ENCODE measurements around the gene CDC14A.

DNA sequence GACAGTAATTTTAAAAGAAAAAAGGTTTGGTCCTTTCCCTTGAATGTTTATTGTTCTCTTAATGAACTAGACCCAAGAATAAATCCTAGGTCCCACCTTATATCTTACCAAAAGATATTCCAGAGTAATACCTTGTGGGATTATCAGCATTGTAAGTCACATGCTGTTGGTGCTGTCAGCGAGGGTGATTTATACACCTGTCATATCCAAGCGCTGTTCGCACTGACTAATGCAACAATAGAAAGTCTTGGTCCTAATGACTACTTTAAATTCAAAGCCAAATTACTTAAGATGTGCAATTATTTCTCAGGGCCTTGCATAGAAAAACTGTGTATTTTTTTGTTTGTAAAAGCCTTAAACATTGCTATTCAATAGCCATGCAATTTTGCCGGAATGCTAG is 192.5 kb downstream of the CDC14A start:
- TF ChIP-seq, protein P1, sequence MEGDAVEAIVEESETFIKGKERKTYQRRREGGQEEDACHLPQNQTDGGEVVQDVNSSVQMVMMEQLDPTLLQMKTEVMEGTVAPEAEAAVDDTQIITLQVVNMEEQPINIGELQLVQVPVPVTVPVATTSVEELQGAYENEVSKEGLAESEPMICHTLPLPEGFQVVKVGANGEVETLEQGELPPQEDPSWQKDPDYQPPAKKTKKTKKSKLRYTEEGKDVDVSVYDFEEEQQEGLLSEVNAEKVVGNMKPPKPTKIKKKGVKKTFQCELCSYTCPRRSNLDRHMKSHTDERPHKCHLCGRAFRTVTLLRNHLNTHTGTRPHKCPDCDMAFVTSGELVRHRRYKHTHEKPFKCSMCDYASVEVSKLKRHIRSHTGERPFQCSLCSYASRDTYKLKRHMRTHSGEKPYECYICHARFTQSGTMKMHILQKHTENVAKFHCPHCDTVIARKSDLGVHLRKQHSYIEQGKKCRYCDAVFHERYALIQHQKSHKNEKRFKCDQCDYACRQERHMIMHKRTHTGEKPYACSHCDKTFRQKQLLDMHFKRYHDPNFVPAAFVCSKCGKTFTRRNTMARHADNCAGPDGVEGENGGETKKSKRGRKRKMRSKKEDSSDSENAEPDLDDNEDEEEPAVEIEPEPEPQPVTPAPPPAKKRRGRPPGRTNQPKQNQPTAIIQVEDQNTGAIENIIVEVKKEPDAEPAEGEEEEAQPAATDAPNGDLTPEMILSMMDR (IDR thresholded peaks at IDR 0.05) = no peak
- TF ChIP-seq, protein P2, sequence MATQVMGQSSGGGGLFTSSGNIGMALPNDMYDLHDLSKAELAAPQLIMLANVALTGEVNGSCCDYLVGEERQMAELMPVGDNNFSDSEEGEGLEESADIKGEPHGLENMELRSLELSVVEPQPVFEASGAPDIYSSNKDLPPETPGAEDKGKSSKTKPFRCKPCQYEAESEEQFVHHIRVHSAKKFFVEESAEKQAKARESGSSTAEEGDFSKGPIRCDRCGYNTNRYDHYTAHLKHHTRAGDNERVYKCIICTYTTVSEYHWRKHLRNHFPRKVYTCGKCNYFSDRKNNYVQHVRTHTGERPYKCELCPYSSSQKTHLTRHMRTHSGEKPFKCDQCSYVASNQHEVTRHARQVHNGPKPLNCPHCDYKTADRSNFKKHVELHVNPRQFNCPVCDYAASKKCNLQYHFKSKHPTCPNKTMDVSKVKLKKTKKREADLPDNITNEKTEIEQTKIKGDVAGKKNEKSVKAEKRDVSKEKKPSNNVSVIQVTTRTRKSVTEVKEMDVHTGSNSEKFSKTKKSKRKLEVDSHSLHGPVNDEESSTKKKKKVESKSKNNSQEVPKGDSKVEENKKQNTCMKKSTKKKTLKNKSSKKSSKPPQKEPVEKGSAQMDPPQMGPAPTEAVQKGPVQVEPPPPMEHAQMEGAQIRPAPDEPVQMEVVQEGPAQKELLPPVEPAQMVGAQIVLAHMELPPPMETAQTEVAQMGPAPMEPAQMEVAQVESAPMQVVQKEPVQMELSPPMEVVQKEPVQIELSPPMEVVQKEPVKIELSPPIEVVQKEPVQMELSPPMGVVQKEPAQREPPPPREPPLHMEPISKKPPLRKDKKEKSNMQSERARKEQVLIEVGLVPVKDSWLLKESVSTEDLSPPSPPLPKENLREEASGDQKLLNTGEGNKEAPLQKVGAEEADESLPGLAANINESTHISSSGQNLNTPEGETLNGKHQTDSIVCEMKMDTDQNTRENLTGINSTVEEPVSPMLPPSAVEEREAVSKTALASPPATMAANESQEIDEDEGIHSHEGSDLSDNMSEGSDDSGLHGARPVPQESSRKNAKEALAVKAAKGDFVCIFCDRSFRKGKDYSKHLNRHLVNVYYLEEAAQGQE (IDR thresholded peaks at IDR 0.05; ENCODE audit: low read depth, low read length) = no peak
- TF ChIP-seq SMC3 (IDR thresholded peaks at IDR 0.05; ENCODE audit: low read depth, low read length) = no peak
- TF ChIP-seq TAF1 (IDR thresholded peaks at IDR 0.05; ENCODE audit: borderline replicate concordance, low read depth, low read length) = no peak
- no peak for TF ChIP-seq FOXM1 (IDR thresholded peaks at IDR 0.05; ENCODE audit: low read depth)
- no peak for TF ChIP-seq SIN3A (IDR thresholded peaks at IDR 0.05; ENCODE audit: borderline replicate concordance, low read depth, low read length)
- TF ChIP-seq POLR2AphosphoS5 (IDR thresholded peaks at IDR 0.05; ENCODE audit: low read depth, low read length) = no peak
- no peak for TF ChIP-seq EP300 (IDR thresholded peaks at IDR 0.05; ENCODE audit: borderline replicate concordance in 1 of 2, low read depth in 1 of 2, low read length in 1 of 2)
- TF ChIP-seq EZH2phosphoT487 (IDR thresholded peaks at IDR 0.05; ENCODE audit: borderline replicate concordance, low read depth) = no peak
- no peak for TF ChIP-seq GABPA (IDR thresholded peaks at IDR 0.05; ENCODE audit: low read depth)
- TF ChIP-seq FOXJ3 (CRISPR knock-in tag; IDR thresholded peaks at IDR 0.05) = no peak
- no peak for TF ChIP-seq JUND (IDR thresholded peaks at IDR 0.05)
- no peak for TF ChIP-seq NRF1 (IDR thresholded peaks at IDR 0.05; ENCODE audit: low read depth, low read length)

All from SK-N-SH (cell line).